GDM1 (cell line): Measurements from ENCODE around the gene OXSR1.
A peak's percentile ranks its signal among the peaks of the same experiment; 100 is the strongest.

Experiments
- DNase-seq: peaks from one replicate; lab custom pipeline; 2025; lab: John Stamatoyannopoulos, UW

The OXSR1 gene

GRCh38 chr3:38164952-38165721 is at the start of gene OXSR1:
TSS of gene OXSR1 (plus strand) at chr3:38165537. CDS start at chr3:38165877, 340 bp downstream.
- peak; percentile 99 for DNase-seq

- no peak for DNase-seq
Measured at GRCh38 chr3:38115645-38116427, 49.5 kb upstream of the OXSR1 start.

- no peak for DNase-seq
Measured at GRCh38 chr3:38116471-38117162, 48.7 kb upstream of the OXSR1 start.

GRCh38 chr3:38117163-38117716 is 48.1 kb upstream of the OXSR1 start:
- no peak for DNase-seq

GRCh38 chr3:38117748-38118420 is 47.5 kb upstream of the OXSR1 start:
- DNase-seq, result peak; percentile 64

GRCh38 chr3:38118421-38119247 is 46.7 kb upstream of the OXSR1 start:
- no peak for DNase-seq

GRCh38 chr3:38119248-38119544 is 46.1 kb upstream of the OXSR1 start:
- DNase-seq, result no peak

- no peak for DNase-seq
Measured at GRCh38 chr3:38119821-38120692, 45.3 kb upstream of the OXSR1 start.

- no peak for DNase-seq
Measured at GRCh38 chr3:38120693-38121450, 44.5 kb upstream of the OXSR1 start.

- DNase-seq, result no peak
Measured at GRCh38 chr3:38121451-38121831, 43.9 kb upstream of the OXSR1 start.

GRCh38 chr3:38121832-38122461 is 43.4 kb upstream of the OXSR1 start:
- no peak for DNase-seq

- DNase-seq, result no peak
Measured at GRCh38 chr3:38122712-38123290, 42.5 kb upstream of the OXSR1 start.

- DNase-seq, result no peak
Measured at GRCh38 chr3:38124324-38125122, 40.8 kb upstream of the OXSR1 start.

GRCh38 chr3:38125305-38126120 is 39.8 kb upstream of the OXSR1 start:
- no peak for DNase-seq

- DNase-seq, result no peak
Measured at GRCh38 chr3:38126121-38126892, 39.0 kb upstream of the OXSR1 start.
